Neural crest cell (in vitro differentiated cells): ENCODE measurements around the gene ATRAID. TPM values are rescaled to one million over a fixed set of nuclear protein-coding genes. Genes with fewer than 3 reads are reported as not detected.

Experiments
- DNase-seq: peaks from one replicate; pipeline ENCODE4 v3.0.0; 2021; ENCODE audit warnings: low read depth, mixed read lengths, low spot score
- H3K27ac Mint-ChIP-seq: one replicate; pipeline ENCODE4 v1.8.0; 2021; ENCODE audit warnings: mild to moderate bottlenecking, mixed read lengths; ENCODE audit not compliant: unreplicated experiment
- H3K27me3 Mint-ChIP-seq: 2 replicates; pipeline ENCODE4 v1.8.0; 2021; ENCODE audit warnings: low read depth, mild to moderate bottlenecking, mixed read lengths
- H3K36me3 Mint-ChIP-seq: 2 replicates; pipeline ENCODE4 v1.8.0; 2021; ENCODE audit warnings: low read depth, mild to moderate bottlenecking, mixed read lengths
- H3K4me1 Mint-ChIP-seq: 2 replicates; pipeline ENCODE4 v1.8.0; 2021; ENCODE audit warnings: mixed read lengths
- H3K4me3 Mint-ChIP-seq: one replicate; pipeline ENCODE4 v1.8.0; 2021; ENCODE audit warnings: mild to moderate bottlenecking, mixed read lengths
- H3K9me3 Mint-ChIP-seq: 2 replicates; pipeline ENCODE4 v1.8.0; 2021; ENCODE audit warnings: mixed read lengths
- CTCF ChIP-seq: fragments of 200-600 bp; sonication (generic); conservative IDR thresholded peaks from 2 replicates; pipeline ENCODE4 v1.5.0; 2021; ENCODE audit warnings: antibody characterized with exemption, mild to moderate bottlenecking
- total RNA-seq: library from RNA; stranded (reverse); gene quantifications from 2 replicates; pipeline ENCODE4 v1.2.1, GENCODE V29; 2021

Gene ATRAID
- total RNA-seq, 1 donor from 2014 or later, result 86.3 TPM

- Mint-ChIP-seq H3K36me3 (no peaks in the 10 kb centered on the region), H3K27ac (no peak overlapping the region), H3K27me3 (peaks cover 25% of the 10 kb centered on the region), H3K4me1 (no peaks in the 10 kb centered on the region), H3K4me3 (no peak overlapping the region), H3K9me3 (no peaks in the 10 kb centered on the region)
- TF ChIP-seq CTCF, result no peak
- DNase-seq, result no peak
Observed at GRCh38 chr2:27179344-27180000, 32.4 kb upstream of the ATRAID start.

GRCh38 chr2:27182346-27182745, 29.5 kb upstream of the ATRAID start:
- no peaks in the 10 kb centered on the region for H3K4me1 Mint-ChIP-seq
- H3K36me3 Mint-ChIP-seq, result no peaks in the 10 kb centered on the region
- no peak for DNase-seq
- no peaks in the 10 kb centered on the region for H3K9me3 Mint-ChIP-seq
- no peak overlapping the region for H3K27ac Mint-ChIP-seq
- H3K27me3 Mint-ChIP-seq, result peaks cover 24% of the 10 kb centered on the region
- no peak overlapping the region for H3K4me3 Mint-ChIP-seq
- TF ChIP-seq CTCF, result no peak

- TF ChIP-seq CTCF, result no peak
Observed at GRCh38 chr2:27184115-27184514, 27.7 kb upstream of the ATRAID start.

GRCh38 chr2:27185331-27186026, 26.4 kb upstream of the ATRAID start:
- DNase-seq, result no peak
- H3K27me3 Mint-ChIP-seq, result peaks cover 14% of the 10 kb centered on the region
- H3K4me1 Mint-ChIP-seq, result no peaks in the 10 kb centered on the region
- H3K27ac Mint-ChIP-seq, result no peak overlapping the region
- no peak for TF ChIP-seq CTCF
- no peaks in the 10 kb centered on the region for H3K9me3 Mint-ChIP-seq
- no peaks in the 10 kb centered on the region for H3K36me3 Mint-ChIP-seq
- H3K4me3 Mint-ChIP-seq, result no peak overlapping the region

More at GRCh38 chr2:27184115-27184514, 27.7 kb upstream of the ATRAID start:
- Mint-ChIP-seq H3K9me3 (no peaks in the 10 kb centered on the region), H3K4me1 (no peaks in the 10 kb centered on the region), H3K27ac (no peak overlapping the region), H3K4me3 (no peak overlapping the region), H3K27me3 (peaks cover 19% of the 10 kb centered on the region), H3K36me3 (no peaks in the 10 kb centered on the region)
- no peak for DNase-seq

GRCh38 chr2:27186613-27187345, 25.1 kb upstream of the ATRAID start:
- no peaks in the 10 kb centered on the region for H3K36me3 Mint-ChIP-seq
- no peaks in the 10 kb centered on the region for H3K4me1 Mint-ChIP-seq
- H3K27me3 Mint-ChIP-seq, result peaks cover 9% of the 10 kb centered on the region
- H3K4me3 Mint-ChIP-seq, result no peak overlapping the region
- no peak for DNase-seq
- H3K9me3 Mint-ChIP-seq, result no peaks in the 10 kb centered on the region
- H3K27ac Mint-ChIP-seq, result no peak overlapping the region
- no peak for TF ChIP-seq CTCF
